WERI-Rb-1 (cell line): ENCODE results near the gene ZNF280B.

Experiments used
- DNase-seq: peaks from one replicate; pipeline ENCODE4 v3.0.0-alpha.2; 2020
- H3K27ac ChIP-seq: fragments of 250-450 bp; sonication (Bioruptor Pico); 2 replicates; pipeline ENCODE4 v1.5.1; 2020; ENCODE audit warnings: mild to moderate bottlenecking, moderate library complexity
- H3K27me3 ChIP-seq: fragments of 250-450 bp; sonication (Bioruptor Pico); 2 replicates; pipeline ENCODE4 v1.5.1; 2021; ENCODE audit warnings: mild to moderate bottlenecking, low read depth, moderate library complexity; ENCODE audit not compliant: insufficient read depth, severe bottlenecking
- H3K36me3 ChIP-seq: fragments of 250-450 bp; sonication (Bioruptor Pico); 2 replicates; pipeline ENCODE4 v1.5.1; 2020; ENCODE audit warnings: mild to moderate bottlenecking, moderate library complexity
- H3K4me3 ChIP-seq: 2 replicates; pipeline ENCODE4 v1.5.1; 2011; ENCODE audit warnings: low read depth, mild to moderate bottlenecking, control low read depth, low read length
- H3K9me3 ChIP-seq: fragments of 250-450 bp; sonication (Bioruptor Pico); 2 replicates; pipeline ENCODE4 v1.5.1; 2021; ENCODE audit warnings: mild to moderate bottlenecking, moderate library complexity; ENCODE audit not compliant: severe bottlenecking
- CTCF ChIP-seq: IDR thresholded peaks from 2 replicates; pipeline ENCODE4 v1.5.1; 2011; ENCODE audit warnings: low read depth, mild to moderate bottlenecking, control low read depth, inconsistent platforms, low read length

Gene ZNF280B

GRCh38 chr22:22458896-22459588, 49.5 kb downstream of the ZNF280B start:
- TF ChIP-seq CTCF = no peak
- Histone ChIP-seq H3K27me3 (no peaks in the 10 kb centered on the region), H3K27ac (no peak overlapping the region), H3K4me3 (no peak overlapping the region), H3K36me3 (no peaks in the 10 kb centered on the region), H3K9me3 (peaks cover 15% of the 10 kb centered on the region)
- no peak for DNase-seq

- TF ChIP-seq CTCF = no peak
- no peak for DNase-seq
- no peak overlapping the region for H3K27ac ChIP-seq
- H3K4me3 ChIP-seq = no peak overlapping the region
- H3K9me3 ChIP-seq = peaks cover 18% of the 10 kb centered on the region
- no peaks in the 10 kb centered on the region for H3K27me3 ChIP-seq
- H3K36me3 ChIP-seq = no peaks in the 10 kb centered on the region
Observed at GRCh38 chr22:22458387-22458786, 50.2 kb downstream of the ZNF280B start.

GRCh38 chr22:22454997-22455396, 53.5 kb downstream of the ZNF280B start:
- Histone ChIP-seq H3K9me3 (peaks cover 25% of the 10 kb centered on the region), H3K27me3 (no peaks in the 10 kb centered on the region)
- TF ChIP-seq CTCF = no peak

GRCh38 chr22:22452996-22453686, 55.4 kb downstream of the ZNF280B start:
- TF ChIP-seq CTCF = no peak
- no peak for DNase-seq

More at GRCh38 chr22:22454997-22455396, 53.5 kb downstream of the ZNF280B start:
- Histone ChIP-seq H3K27ac (no peak overlapping the region), H3K36me3 (no peaks in the 10 kb centered on the region), H3K4me3 (no peak overlapping the region)
- DNase-seq = no peak

GRCh38 chr22:22452211-22452610, 56.3 kb downstream of the ZNF280B start:
- DNase-seq = no peak

More at GRCh38 chr22:22452996-22453686, 55.4 kb downstream of the ZNF280B start:
- no peaks in the 10 kb centered on the region for H3K36me3 ChIP-seq
- peaks cover 13% of the 10 kb centered on the region for H3K9me3 ChIP-seq
- H3K4me3 ChIP-seq = no peak overlapping the region
- no peak overlapping the region for H3K27ac ChIP-seq
- H3K27me3 ChIP-seq = no peaks in the 10 kb centered on the region

More at GRCh38 chr22:22452211-22452610, 56.3 kb downstream of the ZNF280B start:
- TF ChIP-seq CTCF = no peak
- Histone ChIP-seq H3K27ac (no peak overlapping the region), H3K4me3 (no peak overlapping the region), H3K9me3 (peaks cover 13% of the 10 kb centered on the region), H3K36me3 (no peaks in the 10 kb centered on the region), H3K27me3 (no peaks in the 10 kb centered on the region)
